NCI-H446 treated with DMSO at 0.1 percent for 48 hours (cell line): ENCODE results near the gene PPID.
"Not testable (repeated sequence)": the region's sequence is repeated elsewhere in the genome, so short reads cannot be mapped to it uniquely, and the experiment has no call there.

Experiments used
- DNase-seq: peaks from one replicate; lab custom pipeline; 2025; lab: John Stamatoyannopoulos, UW

The PPID gene

GRCh38 chr4:158666892-158667291, 56.3 kb downstream of the PPID start:
- no peak for DNase-seq

DNA sequence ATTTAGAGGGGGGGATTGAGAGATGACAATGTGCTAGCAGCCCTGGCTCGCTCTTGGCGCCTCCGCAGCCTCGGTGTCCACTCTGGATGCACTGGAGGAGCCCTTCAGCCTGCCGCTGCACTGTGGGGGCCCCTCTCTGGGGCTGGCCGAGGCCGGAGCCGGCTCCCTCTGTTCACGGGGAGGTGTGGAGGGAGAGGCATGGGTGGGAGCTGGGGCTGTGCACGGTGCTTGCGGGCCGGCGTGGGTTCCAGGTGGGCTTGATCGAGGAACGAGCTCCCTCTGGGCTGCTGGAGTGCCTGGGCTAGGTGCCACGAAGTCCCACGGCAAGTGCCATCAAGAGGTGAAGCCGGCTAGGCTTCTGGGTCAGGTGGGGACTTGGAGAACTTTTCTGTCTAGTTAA, 58.4 kb downstream of the PPID start:
- DNase-seq: no peak

GRCh38 chr4:158663707-158664625, 59.2 kb downstream of the PPID start:
- not testable (repeated sequence) for DNase-seq

DNA sequence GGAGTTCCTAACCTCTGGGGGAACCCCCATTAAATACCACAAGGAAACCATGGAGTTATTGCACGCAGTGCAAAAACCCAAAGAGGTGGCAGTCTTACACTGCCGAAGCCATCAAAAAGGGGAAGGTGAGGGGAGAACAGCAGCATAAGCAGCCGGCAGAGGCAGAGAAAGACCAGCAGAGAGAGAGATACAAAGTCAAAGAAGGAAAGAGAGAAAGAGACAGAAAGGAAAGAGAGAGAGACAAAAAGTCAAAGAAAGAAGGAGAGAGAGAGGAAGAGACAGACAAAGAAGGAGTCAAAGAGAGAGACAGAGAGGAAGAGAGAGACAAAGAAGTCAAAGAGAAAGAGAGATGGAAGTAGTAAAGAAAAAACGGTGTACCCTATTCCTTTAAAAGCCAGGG, 59.9 kb downstream of the PPID start:
- not testable (repeated sequence) for DNase-seq
